Transverse colon (tissue), 3 donors: Measurements from ENCODE around the gene TM9SF3.

Experiments used
- CTCF ChIP-seq, 5 experiments: fragments of 200-600 bp in 3 of 5; fragments of 450-650 bp in 2 of 5; sonication (generic) in 3 of 5; IDR thresholded peaks; 1 replicate in 2 of 5; 2 replicates in 3 of 5; pipeline ENCODE4 v1.5.1; 2016 to 2017; ENCODE audit warnings: antibody characterized with exemption in 5 of 5, inconsistent platforms in 3 of 5, mild to moderate bottlenecking in 2 of 5, moderate library complexity in 1 of 5
- POLR2A ChIP-seq: fragments of 450-650 bp; IDR thresholded peaks from one replicate; pipeline ENCODE4 v1.6.1; 2016; ENCODE audit warnings: antibody characterized with exemption, mild to moderate bottlenecking, moderate library complexity

- TF ChIP-seq CTCF (IDR thresholded peaks at IDR 0.05) (no peak), POLR2A (no peak)
Measured at GRCh38 chr10:96493871-96494525, 92.8 kb downstream of the TM9SF3 start.
